ENCODE measurements around the gene IGIP.

Gene IGIP

DNA sequence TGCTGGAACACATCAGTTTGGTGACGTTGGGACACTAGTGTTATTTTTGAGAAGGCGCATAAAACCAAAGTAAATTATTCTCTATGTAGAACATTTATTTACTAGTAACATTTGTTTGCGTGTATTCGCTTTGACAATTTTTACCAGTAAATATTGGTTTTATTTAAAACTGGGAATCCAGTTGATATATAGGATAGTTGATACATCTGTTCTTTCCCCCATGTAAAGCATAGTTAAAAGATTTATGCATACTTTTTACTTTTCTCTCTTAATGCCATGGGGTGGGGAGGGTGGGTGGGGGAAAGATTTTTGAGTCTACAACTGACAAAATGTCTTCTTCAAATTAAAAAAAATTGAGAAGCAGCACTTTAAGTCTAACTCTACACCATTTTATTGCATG is at the start of gene IGIP:
IGIP (plus strand) TSS at position 301 of the 400 bp plus-strand sequence. CDS start 2,540 bp downstream, outside the sequence.
- DNase-seq = no peak

DNA sequence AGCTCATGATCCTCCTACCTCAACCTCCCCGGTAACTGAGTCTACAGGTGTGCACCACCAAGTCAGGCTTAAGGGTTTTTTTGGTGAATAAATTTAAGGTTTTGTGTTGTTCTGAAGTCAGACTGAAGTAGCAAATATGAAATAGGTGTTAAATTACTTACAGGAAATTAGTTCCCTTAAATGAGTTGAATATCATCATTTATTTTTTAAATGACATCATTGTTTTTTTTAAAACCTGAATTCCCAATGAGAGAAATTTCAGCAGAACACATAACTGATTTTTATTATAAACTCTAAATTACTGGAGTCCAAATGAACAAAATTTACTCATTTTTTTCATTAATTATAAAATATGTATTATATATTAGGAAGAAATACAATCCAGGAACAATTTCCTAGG is 49.6 kb upstream of the IGIP start:
- DNase-seq = no peak

DNA sequence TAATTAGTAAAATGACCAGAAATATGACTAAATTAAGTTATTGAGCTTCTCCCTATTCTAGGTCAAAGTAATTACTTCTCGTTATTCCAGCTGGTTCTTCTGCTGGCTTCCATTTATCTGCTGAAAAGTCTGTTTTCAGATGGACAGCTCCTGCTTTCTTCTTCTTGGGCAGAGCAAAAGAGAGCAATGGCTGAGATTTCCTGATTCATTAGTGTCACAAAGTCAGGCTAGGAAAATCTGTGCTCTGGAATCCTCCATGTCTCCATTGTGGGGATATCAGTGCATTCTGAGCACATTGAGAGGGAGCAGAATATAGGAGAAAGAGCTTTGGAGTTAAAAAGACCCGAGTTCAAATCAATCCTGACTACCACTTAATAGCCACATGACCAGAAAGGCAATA is 48.9 kb upstream of the IGIP start:
- DNase-seq = no peak

DNA sequence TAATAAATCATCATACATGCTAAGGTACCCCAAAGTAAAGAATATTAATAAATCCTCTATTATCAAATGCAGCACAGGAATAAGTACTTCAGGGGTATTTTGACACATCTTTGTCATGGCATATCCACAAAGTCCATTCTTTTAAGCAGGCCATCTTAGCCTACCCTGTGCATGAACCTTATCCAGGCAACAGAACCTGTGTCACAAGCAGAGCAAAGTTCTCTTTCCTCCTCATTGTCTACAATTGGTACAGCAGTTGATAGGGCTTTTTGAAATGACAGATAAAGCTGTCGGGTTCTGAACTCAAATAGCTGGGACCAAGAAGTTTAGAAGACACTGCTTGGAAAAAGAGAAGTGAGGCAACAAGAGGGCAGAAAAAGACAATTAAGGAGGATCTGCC is 42.6 kb upstream of the IGIP start:
- DNase-seq = no peak

DNA sequence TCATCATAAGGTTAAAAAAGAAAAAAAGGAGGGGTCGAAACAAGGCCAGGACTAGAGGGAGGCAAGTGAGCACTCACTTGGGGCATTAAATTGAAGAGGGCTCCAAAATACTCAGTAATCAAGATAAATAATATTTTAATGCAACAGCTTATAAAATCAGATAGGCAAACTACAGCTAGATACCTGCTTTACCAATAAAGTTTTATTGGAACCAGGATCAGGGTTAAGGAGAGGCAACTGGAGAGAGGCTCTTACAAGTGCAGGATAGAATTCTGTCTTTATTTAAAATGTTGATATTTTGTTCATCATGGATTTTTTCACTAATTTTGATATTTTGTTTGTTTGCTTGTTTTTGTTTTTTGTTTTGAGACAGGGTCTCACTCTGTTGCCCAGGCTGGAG is 42.1 kb upstream of the IGIP start:
- no peak for DNase-seq

DNA sequence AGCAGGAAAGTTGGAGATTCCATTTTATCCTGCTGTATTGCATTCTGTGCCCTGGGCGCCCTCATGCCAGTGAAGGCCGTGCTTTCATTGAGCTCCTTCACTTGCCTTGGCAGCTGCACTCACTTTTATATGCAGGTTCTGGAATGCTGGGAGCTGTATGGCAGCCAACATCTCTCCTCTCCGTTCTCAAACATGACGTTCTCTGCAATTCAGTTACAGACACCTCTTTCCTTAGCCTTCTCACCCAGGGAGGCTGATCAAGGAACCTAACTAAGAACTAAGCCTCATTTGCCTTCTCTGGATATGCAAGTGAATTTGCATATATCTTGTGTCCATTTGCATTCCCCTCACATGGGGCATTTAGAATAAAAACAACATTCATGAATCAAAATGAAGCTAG is 41.2 kb upstream of the IGIP start:
- DNase-seq = no peak

DNA sequence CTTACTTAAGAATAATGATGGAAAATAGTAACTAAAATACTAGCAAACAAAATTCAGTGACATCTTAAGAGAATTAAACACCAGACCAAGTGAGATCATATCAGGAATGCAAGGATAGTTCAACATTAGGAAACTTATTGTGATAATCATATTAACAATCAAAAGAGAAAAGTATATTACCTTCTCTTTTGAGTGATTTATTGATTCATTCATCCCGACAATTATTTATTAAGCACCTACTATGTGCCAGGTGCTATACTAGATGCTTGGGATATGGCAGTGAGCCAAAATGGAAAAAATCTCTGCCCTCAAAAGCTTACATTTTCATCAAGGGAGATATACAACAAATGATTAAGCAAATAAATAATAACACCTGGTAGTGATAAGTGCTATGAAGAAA is 35.5 kb upstream of the IGIP start:
- DNase-seq = no peak

DNA sequence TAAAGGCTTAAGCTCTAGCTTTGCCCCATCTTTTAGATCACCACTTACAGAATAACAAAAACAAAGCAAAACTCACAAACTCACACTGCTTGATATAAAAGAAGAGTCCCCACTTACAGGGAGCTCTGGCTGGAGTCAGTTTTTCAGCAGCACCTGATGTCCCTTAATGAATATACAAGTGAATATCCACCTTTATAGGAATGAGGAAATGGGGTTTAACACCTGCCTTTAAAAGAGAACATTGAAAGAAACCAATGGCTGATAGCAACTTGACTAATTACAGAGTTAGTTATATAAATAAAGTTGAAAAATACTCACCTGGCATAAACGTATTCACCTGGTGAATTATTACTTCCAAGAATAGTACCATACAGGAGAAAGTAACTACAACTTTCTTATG is 32.6 kb upstream of the IGIP start:
- DNase-seq = no peak

DNA sequence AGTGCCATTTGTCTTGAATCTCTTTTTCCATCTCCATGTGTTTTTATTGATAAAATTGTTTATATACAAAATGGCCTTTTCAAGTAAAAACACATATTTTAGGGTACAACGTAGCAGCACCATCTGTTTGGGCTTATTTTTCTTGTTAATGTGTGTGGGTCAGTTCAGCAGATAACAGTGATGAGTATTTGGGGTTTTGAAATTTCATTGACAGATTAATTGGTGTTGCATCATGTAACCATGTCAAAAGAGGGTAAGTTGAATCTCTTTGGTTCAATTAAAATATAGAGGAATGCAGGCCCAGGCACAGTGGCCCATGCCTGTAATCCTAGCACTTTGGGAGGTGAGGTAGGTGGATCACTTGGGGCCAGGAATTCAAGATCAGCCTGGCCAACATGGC is 31.9 kb upstream of the IGIP start:
- no peak for DNase-seq

DNA sequence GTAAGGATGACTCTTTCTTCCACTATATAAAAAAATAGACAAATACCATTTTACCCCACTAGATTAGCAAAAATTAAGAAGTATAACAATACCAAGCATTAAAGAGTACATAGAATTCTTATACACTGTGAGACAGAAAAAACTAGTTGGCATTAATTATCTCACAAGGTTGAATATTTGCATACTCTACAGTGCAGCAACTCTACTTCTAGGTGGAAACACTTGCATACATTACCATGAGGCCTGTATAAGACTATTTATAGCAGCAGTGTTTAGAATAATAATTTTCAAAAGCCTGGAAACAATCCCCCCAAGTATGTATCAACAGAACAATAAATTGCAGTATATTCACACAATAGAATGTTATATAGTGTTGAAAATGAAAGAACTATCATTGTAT is 30.8 kb upstream of the IGIP start:
- no peak for DNase-seq

DNA sequence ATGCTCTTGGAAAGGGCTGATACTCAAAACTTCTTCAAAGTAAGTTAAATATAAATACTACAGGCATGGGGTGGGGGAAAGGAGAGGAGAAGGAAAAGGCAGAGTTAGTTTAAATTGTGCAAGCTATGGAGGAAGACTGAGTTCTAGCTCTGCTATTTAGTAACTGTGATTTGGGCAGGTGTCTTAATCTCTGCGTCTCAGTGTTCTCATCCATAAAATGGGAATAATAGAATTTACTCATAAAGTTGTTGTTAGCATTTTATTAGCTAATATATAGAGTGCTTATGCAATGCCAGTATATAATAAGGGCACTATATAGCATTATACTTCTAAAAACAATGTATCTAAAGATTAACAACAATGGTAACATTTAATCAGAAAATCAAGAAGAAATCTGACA is 24.6 kb upstream of the IGIP start:
- DNase-seq = no peak

DNA sequence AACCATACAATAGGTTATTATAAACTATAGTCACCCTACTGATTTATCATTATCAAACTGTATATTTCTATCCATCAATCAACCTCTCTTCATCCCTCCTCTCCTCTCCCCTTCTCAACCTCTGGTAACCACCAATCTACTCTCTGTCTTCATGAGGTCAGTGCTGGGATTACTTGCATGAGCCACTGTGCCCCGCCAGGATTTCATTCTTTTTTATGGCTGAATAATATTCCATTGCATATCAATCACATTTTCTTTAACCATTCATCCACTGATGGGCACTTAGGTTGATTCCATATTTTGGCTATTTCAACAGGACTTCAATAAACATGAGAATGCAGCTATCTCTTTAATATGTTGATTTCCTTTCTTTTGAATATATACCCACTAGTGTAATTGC is 22.6 kb upstream of the IGIP start:
- no peak for DNase-seq

DNA sequence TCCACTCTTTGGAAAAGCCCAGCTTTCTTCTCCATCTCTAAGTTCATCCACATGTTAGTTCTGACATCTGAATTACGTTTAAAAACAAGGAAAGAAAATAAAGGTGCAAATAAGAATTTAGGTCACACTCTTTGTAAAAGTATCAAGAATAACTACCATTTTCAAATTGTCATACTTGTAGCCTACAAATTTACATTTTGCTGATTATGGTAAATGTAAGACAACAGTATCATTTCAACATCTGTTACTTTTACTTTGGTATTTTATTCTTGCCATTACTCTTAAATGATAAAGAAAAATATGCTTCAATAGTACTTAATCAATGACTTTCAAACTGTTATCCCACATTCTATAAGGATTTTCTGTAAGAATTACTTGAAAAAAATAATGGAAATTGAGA is 21.6 kb upstream of the IGIP start:
- no peak for DNase-seq

DNA sequence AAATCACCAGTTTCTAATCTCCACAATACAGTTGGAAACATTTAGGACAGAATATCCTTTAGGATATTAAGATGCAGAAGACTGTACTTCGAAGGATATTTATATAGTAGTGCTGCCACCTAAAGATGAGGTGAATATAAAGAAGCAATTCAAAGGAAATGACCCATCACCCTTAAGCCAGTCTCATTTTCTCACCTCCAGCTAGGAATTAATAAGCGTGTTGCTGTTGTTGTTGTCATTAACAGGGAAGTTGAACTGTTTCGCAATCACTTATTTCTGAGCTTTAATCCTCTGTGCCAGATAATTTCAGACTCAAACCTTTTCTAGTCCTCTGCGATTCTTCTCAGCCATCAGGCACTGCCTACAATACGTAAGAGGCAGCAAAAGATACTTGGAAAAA is 19.6 kb upstream of the IGIP start:
- DNase-seq = no peak

DNA sequence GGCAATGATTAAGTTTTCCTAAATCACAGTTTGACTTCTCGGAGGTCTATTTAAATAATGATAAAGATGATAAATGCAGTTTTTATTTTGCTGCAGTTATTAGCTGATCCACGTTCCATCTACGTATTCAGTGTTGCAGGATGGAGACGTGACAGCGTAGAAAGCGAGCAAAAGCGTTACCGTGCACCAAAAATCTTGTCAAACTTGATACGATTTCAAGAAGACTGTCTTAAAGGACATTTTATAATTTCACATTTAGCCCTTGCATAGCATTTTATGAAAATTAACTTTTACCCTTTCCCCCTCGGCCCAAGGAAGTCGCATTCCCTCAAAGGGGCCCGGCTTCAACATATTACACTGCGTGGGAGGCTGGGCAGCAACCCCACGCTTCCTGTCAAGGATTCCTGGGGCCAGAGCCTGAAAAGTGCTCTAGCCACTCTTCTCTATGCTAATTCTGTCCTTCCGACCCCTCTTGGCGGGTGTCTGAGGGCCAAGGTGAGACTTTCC is 18.9 kb upstream of the IGIP start:
- no peak for DNase-seq

DNA sequence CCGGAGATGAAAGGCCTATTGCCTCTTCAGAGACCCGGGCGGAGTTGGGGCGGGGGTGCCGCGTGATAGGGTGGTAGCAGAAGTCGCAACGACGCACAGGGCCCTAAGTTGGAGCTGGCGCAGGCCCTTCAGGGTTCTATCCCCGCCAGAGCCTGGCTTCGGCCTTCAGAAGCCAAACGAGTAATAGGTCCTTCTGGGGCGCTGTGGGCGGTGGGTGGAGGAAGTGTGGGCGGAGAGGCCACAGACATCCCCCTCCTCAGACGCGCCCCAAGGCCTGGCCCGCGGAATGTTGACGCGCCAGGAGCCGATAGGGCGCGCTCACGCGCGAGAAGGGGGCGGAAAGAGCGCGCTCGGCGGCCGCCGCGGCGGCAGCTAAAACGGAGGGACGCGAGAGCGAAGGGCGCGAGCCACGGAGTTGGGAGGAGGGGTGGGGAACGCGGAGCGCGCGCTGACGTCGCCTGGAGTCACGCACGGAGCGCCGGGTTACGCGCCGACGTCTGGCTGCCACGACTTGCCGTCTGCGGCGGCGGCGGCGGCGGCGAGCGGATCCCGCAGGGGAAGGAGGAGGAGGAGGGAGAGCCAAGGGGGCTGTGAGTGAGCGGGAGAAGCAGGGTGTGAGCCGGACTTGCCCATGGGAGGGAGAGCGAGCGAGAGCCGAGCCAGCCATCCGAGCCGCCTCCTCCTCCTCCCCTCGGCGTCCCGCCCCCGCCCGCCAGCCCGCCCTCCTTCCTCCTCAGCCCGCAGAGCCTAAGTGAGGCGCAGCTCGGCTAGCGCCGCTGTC is 18.2 kb upstream of the IGIP start:
- peak; percentile 88 to 90 for DNase-seq

DNA sequence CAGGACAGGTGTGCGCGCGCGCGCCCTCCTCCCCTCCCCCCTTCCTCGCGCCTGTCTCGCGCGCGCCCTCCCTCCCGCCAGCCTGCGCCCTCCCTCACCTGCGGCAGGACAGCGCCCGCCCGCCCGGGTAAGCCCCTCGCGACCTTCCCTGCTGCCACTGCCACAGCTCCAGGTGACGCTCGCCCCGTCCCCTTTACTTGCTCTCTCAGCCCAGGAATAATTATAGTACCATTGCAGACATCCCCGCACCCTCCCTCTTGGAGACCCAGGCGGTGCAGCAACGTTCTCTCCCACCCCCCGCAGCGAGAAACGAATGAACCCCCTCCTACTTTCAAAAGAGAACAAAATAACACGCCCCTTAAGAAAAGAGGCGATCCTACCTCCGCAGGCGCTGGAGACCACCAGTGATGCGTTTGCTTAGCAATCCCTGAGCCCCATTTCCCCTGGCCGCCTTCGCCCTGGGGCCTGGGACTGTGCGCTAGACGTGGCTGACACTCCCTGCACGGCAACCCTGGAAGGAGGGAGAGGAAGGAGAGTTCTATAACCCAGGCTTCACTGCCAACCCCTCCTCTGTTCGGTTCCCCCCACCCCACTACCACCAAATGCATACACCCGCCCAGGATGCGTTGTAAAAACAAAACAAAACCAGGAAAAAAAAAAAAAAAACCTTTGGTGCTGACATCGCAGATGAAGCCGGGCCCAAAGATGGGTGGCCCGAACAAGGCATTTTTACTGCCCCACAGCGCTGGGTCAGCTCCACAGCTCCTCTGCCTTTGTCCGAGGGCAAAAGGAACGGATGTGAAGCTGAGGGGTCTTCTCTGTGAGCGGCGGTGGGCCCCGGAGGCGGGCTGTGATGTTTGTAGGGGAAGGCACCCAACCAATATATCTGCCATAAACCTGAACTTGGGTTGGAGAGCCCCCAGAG is 17.4 kb upstream of the IGIP start:
- no peak for DNase-seq

DNA sequence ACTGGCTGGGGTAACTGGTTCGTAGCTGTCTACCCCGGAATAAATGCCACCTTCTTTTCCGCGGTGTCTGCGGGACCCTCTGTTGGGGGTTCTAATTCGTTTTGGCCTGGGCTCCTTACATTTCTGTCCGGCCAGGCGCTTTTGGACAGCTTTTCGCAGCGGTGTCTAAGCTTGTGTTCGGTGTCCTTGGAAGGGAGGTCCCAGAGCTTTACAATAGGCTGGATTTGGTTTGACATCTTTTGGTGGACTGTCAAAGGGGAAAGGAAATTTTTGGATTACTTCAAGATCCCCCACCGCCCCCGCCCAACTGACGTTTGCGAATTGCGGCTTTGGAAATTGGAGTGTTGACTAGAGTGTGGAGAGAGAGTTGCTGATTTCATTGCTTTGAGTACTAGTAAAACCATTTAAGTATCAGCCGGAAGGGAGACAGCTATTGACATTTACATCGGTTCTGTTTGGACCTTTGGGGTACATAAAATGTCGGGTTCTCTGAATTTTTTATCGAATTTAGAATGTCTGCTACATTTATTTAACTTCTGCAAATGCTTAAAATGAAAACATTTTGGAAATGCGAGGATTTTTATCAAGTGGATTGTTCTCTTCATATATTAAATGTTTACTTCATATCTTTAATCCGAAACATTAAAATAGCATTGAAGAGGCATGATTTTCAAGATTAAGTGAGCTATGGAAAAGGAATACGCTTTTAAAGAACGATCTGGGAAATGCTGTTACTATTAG is 16.5 kb upstream of the IGIP start:
- DNase-seq = no peak

DNA sequence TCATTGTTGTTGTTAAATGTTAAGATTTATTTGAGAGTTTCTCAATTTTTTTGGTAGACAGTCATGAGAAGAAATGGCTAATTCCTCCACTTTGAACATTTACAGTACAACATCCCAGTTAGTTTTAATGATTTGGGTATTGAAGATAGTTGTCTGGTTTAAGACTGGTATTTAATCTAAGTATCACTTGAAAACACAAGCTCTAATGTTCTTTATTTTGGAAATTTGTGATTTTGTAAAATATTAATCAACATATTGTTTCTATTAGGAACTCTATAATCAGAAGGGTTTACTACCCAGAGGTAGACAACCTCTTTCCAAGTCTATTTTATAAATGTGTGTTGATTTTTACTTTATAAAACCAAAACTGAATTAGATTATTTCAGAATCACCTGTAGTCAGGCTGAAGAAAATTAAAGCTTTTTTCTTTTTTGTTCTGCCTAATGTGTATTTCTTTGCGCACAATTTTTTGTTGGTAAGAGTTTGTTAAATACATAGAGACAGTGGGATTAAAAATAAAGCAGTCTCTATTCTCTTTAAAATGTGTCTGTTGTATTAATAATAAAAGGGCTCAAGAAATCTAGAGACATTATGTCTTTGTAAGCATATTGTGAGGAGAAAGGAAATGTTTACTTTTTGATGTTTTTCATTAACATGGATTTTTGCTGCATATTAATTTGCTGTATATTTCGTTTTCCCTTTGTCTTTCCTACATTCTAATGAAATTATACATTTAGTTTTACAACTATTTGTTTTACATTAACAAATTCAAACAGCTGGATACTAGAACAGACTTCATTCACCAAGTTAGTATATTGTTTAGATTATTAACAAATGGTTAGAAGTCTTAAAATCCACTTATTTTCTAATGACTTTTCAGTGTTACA is 15.7 kb upstream of the IGIP start:
- DNase-seq = no peak

DNA sequence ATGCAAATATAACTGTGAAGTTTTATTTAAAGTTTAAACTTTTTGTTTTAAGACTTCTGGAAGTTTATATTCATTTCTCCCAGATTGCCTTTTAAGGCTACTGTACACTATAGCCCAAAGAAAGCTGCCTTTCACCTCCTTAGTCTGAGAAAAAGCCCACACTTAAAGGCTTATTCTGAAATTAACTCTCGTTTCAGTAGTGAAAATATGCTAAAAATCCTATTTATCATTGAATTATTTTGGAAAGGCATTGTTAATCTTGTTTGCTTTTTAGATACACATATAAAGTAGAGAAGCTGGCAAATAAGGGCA is 15.1 kb upstream of the IGIP start:
- DNase-seq = no peak

DNA sequence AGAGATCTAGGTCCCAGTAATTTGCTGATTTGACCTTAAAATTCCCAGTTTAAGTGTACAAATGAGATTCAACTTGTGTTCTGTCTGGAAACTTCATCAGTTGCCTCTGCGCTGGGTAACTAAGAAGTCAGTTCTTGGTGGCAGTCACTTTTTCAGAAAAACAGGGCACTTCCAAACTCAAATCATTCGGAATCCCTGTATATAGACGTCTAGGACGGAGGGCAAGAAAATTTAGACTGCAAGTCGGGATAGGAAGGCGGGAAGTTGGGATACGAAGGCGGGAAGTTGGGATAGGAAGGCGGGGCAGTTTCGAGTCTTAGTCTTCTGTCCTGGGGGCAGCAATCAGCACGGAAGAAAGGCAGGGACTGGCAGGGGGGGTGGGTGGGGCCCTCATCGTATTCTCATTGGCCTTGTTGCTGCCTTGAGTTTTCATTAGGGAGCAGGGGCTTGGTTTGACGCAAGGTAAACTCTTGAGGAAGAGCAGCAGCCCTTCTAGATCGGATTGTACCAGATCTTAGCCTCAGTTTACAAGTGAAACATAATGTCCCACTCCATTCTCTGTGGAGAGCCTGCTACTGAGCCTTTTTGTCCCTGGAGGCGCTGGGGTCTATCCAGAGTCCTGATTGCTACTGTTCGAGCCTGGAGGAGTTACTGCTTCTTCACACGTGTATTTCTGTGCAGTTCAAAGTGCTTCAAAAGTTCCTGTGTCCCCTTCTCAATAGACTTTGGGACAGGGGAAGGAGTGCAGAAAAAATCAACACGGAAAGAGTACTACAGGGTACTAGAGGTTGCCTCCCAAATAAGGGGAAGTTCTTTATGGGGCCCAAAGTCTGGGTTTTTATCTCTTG is 14.5 kb upstream of the IGIP start:
- DNase-seq = no peak

Data from activated CD4-positive, alpha-beta T cell treated with anti-CD3 and anti-CD28 coated beads, Interleukin-2, amount 50 U/mL, for 4 hours (primary cell).